ENCODE measurements around the gene SLC18A2.

SLC18A2 gene

DNA sequence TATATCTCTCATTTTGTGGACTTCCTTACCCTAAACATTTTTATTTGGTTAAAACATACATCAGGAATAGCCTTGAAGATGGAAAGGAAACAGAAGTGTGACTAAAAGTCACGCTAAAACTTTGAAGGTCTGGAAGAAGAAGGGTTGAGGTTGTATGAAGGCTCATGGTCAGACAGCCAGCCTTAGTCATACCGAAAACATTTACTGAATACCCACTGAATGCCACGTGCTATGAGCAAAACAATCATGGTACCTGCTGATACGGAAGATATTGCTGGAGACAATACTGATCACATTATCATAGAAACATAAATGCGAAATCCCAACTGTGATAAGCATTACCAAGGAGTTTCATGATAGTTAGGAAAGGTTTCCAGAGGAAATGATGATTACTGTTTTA lies 70.3 kb downstream of the SLC18A2 start:
- no peak for DNase-seq (ENCODE audit: low read depth in 1 of 2, low spot score in 1 of 2)

DNA sequence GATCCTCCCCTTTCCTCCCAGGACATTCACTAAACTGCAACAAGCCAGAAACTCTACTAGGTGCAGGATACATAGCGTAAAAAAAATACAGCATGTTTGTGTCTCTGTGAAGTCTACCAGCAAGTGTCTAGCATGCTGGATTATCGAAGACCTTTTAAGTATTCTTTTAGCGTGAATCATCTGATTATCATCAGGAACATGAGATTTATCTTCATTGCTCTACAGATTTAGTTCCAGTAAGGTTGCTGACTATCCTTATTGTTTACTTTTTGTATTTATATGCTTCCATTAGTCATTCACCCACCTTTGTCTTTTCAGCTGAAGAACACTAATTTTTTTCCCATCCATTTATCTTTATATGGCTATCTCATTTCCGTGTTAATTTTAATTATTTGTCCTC lies 71.5 kb downstream of the SLC18A2 start:
- no peak for DNase-seq (ENCODE audit: low read depth in 1 of 2, low spot score in 1 of 2)

DNA sequence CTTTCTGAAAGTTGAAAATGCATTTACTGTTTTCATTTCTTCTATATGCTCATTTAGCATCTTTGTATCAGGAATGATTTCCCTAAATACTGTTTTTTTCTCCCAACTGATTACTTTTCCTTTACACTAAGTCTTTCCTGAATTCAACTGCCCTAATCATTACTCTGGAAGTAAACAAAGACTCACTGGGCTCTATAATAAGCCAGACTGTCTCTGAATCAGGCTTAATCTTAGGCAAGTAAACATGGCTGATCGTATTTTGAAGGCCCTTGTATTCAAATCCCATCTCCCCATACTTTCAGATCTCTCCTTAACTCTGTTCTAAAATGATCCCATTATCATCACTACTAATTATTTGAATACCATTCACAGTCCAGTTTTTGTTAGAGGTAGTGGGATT lies 72.7 kb downstream of the SLC18A2 start:
- DNase-seq (ENCODE audit: low read depth in 1 of 2, low spot score in 1 of 2) = no peak

GRCh38 chr10:117316701-117317100 lies 75.8 kb downstream of the SLC18A2 start:
- no peak for DNase-seq (ENCODE audit: low read depth in 1 of 2, low spot score in 1 of 2)

DNA sequence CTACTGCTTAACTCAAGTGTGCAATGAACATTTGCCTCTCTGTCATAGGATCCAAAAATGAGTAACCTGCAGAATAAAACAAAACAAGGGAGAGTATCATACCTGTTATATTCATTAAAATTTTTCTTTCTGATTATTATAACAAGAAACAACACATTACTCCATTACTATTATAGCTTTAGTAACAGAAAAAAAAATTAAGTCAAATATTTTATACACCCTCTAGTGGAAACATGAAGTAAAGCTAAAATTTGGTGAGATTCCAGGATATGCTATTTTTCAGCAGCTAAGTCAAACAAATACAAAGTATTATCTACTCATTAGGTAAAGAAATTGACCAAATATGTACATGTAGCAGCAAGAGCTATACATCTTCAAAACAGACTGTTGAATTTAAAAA lies 78.0 kb downstream of the SLC18A2 start:
- no peak for DNase-seq (ENCODE audit: low read depth in 1 of 2, low spot score in 1 of 2)

GRCh38 chr10:117320050-117320665 lies 79.2 kb downstream of the SLC18A2 start:
- DNase-seq (ENCODE audit: low read depth in 1 of 2, low spot score in 1 of 2) = no peak

GRCh38 chr10:117322260-117322659 lies 81.3 kb downstream of the SLC18A2 start:
- no peak for DNase-seq (ENCODE audit: low read depth in 1 of 2, low spot score in 1 of 2)

GRCh38 chr10:117324367-117324766 lies 83.5 kb downstream of the SLC18A2 start:
- no peak for DNase-seq (ENCODE audit: low read depth in 1 of 2, low spot score in 1 of 2)

DNA sequence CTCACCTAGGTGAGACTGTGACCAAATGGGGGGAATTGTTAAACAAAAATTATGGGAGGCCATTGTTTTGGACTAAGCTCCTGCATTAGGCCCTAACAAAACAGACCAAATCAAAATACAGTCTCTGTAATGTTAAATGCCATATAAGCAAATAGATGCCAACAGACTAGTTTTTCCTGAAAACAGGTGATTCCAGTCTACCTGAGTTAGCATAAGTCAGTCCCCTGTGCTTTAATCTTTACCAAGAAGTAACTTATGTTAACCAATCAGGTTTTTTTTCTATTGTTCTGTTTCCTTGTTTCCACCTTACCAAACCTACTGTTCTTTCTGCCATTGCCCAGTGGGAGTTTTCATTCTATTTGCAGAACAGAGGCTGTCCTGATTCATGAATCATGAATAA lies 86.3 kb downstream of the SLC18A2 start:
- DNase-seq (ENCODE audit: low read depth in 1 of 2, low spot score in 1 of 2) = no peak
